Gastroesophageal sphincter (tissue), 4 donors: ENCODE results near the gene MRPL43. TPM values are rescaled to one million over a fixed set of nuclear protein-coding genes. Genes with fewer than 3 reads are reported as not detected.

Source experiments
- ATAC-seq: fragments of 150-250 bp; one replicate; pipeline ENCODE4 v1.9.1; 2016; ENCODE audit warnings: mild to moderate bottlenecking, moderate library complexity
- H3K27ac ChIP-seq, 4 donors: fragments of 200-600 bp; sonication (generic) in 3 of 4; 1 replicate in 3 of 4; 2 replicates in 1 of 4; pipeline ENCODE4 v1.5.1; 2016 to 2019
- H3K27me3 ChIP-seq: fragments of 200-600 bp; sonication (generic); one replicate; pipeline ENCODE4 v1.5.1; 2019
- H3K36me3 ChIP-seq, 2 donors: fragments of 200-600 bp; sonication (generic); one replicate each; pipeline ENCODE4 v1.5.1; 2019; ENCODE audit warnings: control low read depth in 1 of 2
- H3K4me1 ChIP-seq, 3 donors: fragments of 200-600 bp; sonication (generic); 1 replicate in 2 of 3; 2 replicates in 1 of 3; pipeline ENCODE4 v1.5.1; 2016 to 2019; ENCODE audit warnings: control low read depth in 2 of 3
- H3K4me3 ChIP-seq, 2 donors: fragments of 200-600 bp; sonication (generic); one replicate each; pipeline ENCODE4 v1.5.1; 2019; ENCODE audit warnings: mild to moderate bottlenecking in 1 of 2, moderate library complexity in 1 of 2
- H3K9me3 ChIP-seq, 3 donors: fragments of 200-600 bp; sonication (generic); one replicate each; pipeline ENCODE4 v1.5.1; 2017 to 2019; ENCODE audit warnings: control low read depth in 2 of 3
- CTCF ChIP-seq, 4 experiments: fragments of 200-600 bp in 2 of 4; fragments of 450-650 bp in 2 of 4; sonication (generic) in 1 of 4; IDR thresholded peaks; one replicate each; pipeline ENCODE4 v1.5.1; 2017 to 2019; ENCODE audit warnings: antibody characterized with exemption in 4 of 4, mild to moderate bottlenecking in 2 of 4, moderate library complexity in 2 of 4
- EP300 ChIP-seq: sonication (generic); formaldehyde crosslinking; IDR thresholded peaks from one replicate; pipeline ENCODE4 v1.6.1; 2017; ENCODE audit warnings: antibody characterized with exemption, mild to moderate bottlenecking
- POLR2A ChIP-seq, 2 donors: fragments of 450-650 bp; IDR thresholded peaks; one replicate each; pipeline ENCODE4 v1.6.1; 2017; ENCODE audit warnings: antibody characterized with exemption in 2 of 2, mild to moderate bottlenecking in 2 of 2, moderate library complexity in 1 of 2
- POLR2AphosphoS5 ChIP-seq: sonication (generic); formaldehyde crosslinking; IDR thresholded peaks from one replicate; pipeline ENCODE4 v1.6.1; 2017; ENCODE audit warnings: antibody characterized with exemption
- WGBS, 2 donors: methylation state at CpG; one replicate each; pipeline ENCODE4 v1.1.5; 2018; ENCODE audit warnings: low coverage in 1 of 2; 5-methylcytosine and 5-hydroxymethylcytosine counted together
- total RNA-seq, 4 donors: library from RNA; depleted of rRNA; stranded (reverse); fragments of >200 nt; gene quantifications; one replicate each; pipeline ENCODE4 v1.1.0, GENCODE V29; 2016

The MRPL43 gene
- total RNA-seq, 4 donors from 2014 or later = 58.0 to 93.8 (median 80.7) TPM

GRCh38 chr10:101033276-101033675 lies 46.0 kb upstream of the MRPL43 start:
- Histone ChIP-seq H3K27me3 (no peaks in the 10 kb centered on the region), H3K4me1 (peaks cover 0 to 28% (median 12%) of the 10 kb centered on the region in 3 donors), H3K9me3 (no peaks in the 10 kb centered on the region), H3K4me3 (peak overlapping the region in 1 of 2 donors; percentile 76), H3K36me3 (peaks cover 0 to 38% of the 10 kb centered on the region in 2 donors), H3K27ac (peak overlapping the region in 3 of 4 donors; percentile 89 to 98 (median 96))
- no peak for ATAC-seq
- TF ChIP-seq POLR2AphosphoS5 (no peak), CTCF (IDR thresholded peaks at IDR 0.05) (no peak)
- WGBS, 2 donors = 38% methylated on average over 2 of the region's 3 CpGs; no CpG with 5 or more reads in 1 of the 2 donors

GRCh38 chr10:101032637-101033224 lies 45.4 kb upstream of the MRPL43 start:
- ATAC-seq = peak; percentile 58
- Histone ChIP-seq H3K9me3 (no peaks in the 10 kb centered on the region), H3K4me3 (peak overlapping the region; percentile 60 to 76), H3K36me3 (peaks cover 0 to 32% of the 10 kb centered on the region in 2 donors), H3K4me1 (peaks cover 0 to 28% (median 12%) of the 10 kb centered on the region in 3 donors), H3K27ac (peak overlapping the region; percentile 86 to 98 (median 92)), H3K27me3 (no peaks in the 10 kb centered on the region)
- peak; percentile 38 for TF ChIP-seq POLR2AphosphoS5
- TF ChIP-seq EP300 = no peak
- TF ChIP-seq CTCF (IDR thresholded peaks at IDR 0.05) = no peak
- TF ChIP-seq POLR2A (IDR thresholded peaks at IDR 0.05) = no peak
- WGBS, 2 donors = 0% methylated on average over 2 to 5 of the region's 6 CpGs

- TF ChIP-seq POLR2A (IDR thresholded peaks at IDR 0.05) = peak in 1 of 2 donors; percentile 42
- TF ChIP-seq POLR2AphosphoS5 = peak; percentile 14
- no peak for TF ChIP-seq CTCF (IDR thresholded peaks at IDR 0.05)
- no peak for TF ChIP-seq EP300
- WGBS, 2 donors = 0% methylated on average over 3 to 5 of the region's 47 CpGs
- Histone ChIP-seq H3K27me3 (no peaks in the 10 kb centered on the region), H3K4me1 (peaks cover 0 to 28% (median 12%) of the 10 kb centered on the region in 3 donors), H3K4me3 (peak overlapping the region; percentile 60 to 76), H3K36me3 (peaks cover 0 to 25% of the 10 kb centered on the region in 2 donors), H3K27ac (peak overlapping the region; percentile 86 to 98 (median 92)), H3K9me3 (no peaks in the 10 kb centered on the region)
- ATAC-seq = peak; percentile 71
Observed at GRCh38 chr10:101031796-101032636, 44.7 kb upstream of the MRPL43 start.

- TF ChIP-seq POLR2A (IDR thresholded peaks at IDR 0.05) (peak; percentile 42 to 62), CTCF (IDR thresholded peaks at IDR 0.05) (no peak), POLR2AphosphoS5 (peak; percentile 50), EP300 (no peak)
- Histone ChIP-seq H3K4me1 (peaks cover 0 to 28% (median 12%) of the 10 kb centered on the region in 3 donors), H3K9me3 (no peaks in the 10 kb centered on the region), H3K4me3 (peak within 1 kb of the TSS; percentile 60 to 76), H3K27me3 (no peaks in the 10 kb centered on the region), H3K36me3 (peaks cover 0 to 18% of the 10 kb centered on the region in 2 donors), H3K27ac (peak within 1 kb of the TSS; percentile 86 to 98 (median 92))
- 0% methylated on average over 2 to 13 of the region's 38 CpGs for WGBS, 2 donors
- peak; percentile 93 for ATAC-seq
Observed at GRCh38 chr10:101031128-101031795, 44.0 kb upstream of the MRPL43 start, which contains the start of the genes PDZD7 and SFXN3. Gene PDZD7, minus strand, starts transcription at chr10:101031129. Its CDS starts 910 bp downstream, at chr10:101030219. Gene SFXN3, plus strand, starts transcription at chr10:101031234. Its CDS starts 3,461 bp downstream, at chr10:101034695.
